Central memory CD8-positive, alpha-beta T cell (primary cell): ENCODE data around the gene PPP2R2C.
A peak's percentile ranks its signal among the peaks of the same experiment; 100 is the strongest.

Experiments
- ATAC-seq: fragments of 150-1000 bp; cut with Tn5 transposase; replicated peaks from 2 replicates; pipeline ENCODE4 v1.10.0; 2022; ENCODE audit warnings: mild to moderate bottlenecking, moderate FRiP score, moderate number of reproducible peaks; ENCODE audit not compliant: poor library complexity, severe bottlenecking; ENCODE audit errors: extremely low read depth
- DNase-seq, 2 donors: peaks; one replicate each; pipeline ENCODE4 v3.0.0; 2021; ENCODE audit warnings: low spot score in 2 of 2
- H3K27ac Mint-ChIP-seq: one replicate; pipeline ENCODE4 v1.8.0; 2022; ENCODE audit warnings: low read depth, mild to moderate bottlenecking, moderate library complexity, mixed read lengths
- H3K27me3 Mint-ChIP-seq: one replicate; pipeline ENCODE4 v1.8.0; 2022; ENCODE audit warnings: mixed read lengths
- H3K36me3 Mint-ChIP-seq: one replicate; pipeline ENCODE4 v1.8.0; 2022; ENCODE audit warnings: mild to moderate bottlenecking, moderate library complexity, mixed read lengths; ENCODE audit not compliant: insufficient read depth
- H3K4me1 Mint-ChIP-seq: one replicate; pipeline ENCODE4 v1.8.0; 2022; ENCODE audit warnings: mixed read lengths
- H3K4me3 Mint-ChIP-seq: one replicate; pipeline ENCODE4 v1.8.0; 2022; ENCODE audit warnings: mild to moderate bottlenecking, moderate library complexity, mixed read lengths
- H3K9me3 Mint-ChIP-seq: one replicate; pipeline ENCODE4 v1.8.0; 2022; ENCODE audit warnings: mixed read lengths

PPP2R2C gene

DNA sequence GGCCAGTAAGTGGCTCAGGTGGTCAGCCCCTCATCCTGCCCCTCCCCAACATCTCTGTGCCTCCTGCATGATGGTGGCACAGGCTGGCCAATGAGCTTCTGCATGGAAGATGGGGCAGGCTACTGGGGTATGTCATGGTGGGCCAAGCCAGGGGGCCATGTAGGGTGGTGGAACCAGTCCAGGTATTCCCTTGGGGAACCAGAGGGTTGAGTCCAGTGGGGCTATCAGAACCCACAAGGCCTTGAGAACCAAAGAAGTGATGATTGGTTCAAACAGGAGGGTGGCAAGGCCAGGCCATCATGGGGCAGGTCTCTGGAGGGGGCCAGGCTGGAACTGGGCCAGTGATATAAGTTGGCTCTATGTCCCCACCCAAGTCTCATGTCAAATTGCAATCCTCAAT lies 18.8 kb upstream of the PPP2R2C start:
- ATAC-seq: no peak
- no peaks in the 10 kb centered on the region for H3K4me1 Mint-ChIP-seq
- H3K36me3 Mint-ChIP-seq: no peaks in the 10 kb centered on the region
- peak in 1 of 2 donors; percentile 2 for DNase-seq
- no peak overlapping the region for H3K27ac Mint-ChIP-seq
- peaks cover 15% of the 10 kb centered on the region for H3K9me3 Mint-ChIP-seq
- peaks cover 85% of the 10 kb centered on the region for H3K27me3 Mint-ChIP-seq
- no peak overlapping the region for H3K4me3 Mint-ChIP-seq

DNA sequence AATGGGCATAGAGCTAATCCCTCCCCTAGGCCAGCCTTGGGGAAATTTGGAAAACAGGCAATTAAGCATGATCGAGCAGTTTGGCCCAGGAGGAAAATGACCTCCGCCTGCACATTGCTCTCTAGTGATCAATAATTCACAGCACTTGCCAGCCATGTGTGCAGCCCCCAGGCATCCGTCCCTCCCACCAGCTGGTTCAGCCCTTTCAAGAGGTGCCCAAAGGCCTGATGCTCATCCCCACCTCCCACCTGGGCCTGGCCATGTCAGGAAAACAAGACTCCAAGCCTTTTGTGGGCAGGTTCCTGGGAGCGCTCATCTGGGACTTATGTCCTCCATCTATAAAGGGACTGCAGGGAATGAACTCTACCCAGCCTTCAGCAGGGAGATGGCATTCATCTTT lies 17.5 kb upstream of the PPP2R2C start:
- DNase-seq (no peak), ATAC-seq (no peak)
- no peak overlapping the region for H3K4me3 Mint-ChIP-seq
- no peak overlapping the region for H3K27ac Mint-ChIP-seq
- no peaks in the 10 kb centered on the region for H3K4me1 Mint-ChIP-seq
- H3K27me3 Mint-ChIP-seq: peaks cover 95% of the 10 kb centered on the region
- no peaks in the 10 kb centered on the region for H3K36me3 Mint-ChIP-seq
- H3K9me3 Mint-ChIP-seq: peaks cover 21% of the 10 kb centered on the region

- H3K4me3 Mint-ChIP-seq: no peak overlapping the region
- H3K4me1 Mint-ChIP-seq: no peaks in the 10 kb centered on the region
- peaks cover 21% of the 10 kb centered on the region for H3K9me3 Mint-ChIP-seq
- DNase-seq: no peak
- H3K27me3 Mint-ChIP-seq: peaks cover 72% of the 10 kb centered on the region
- H3K36me3 Mint-ChIP-seq: no peaks in the 10 kb centered on the region
- H3K27ac Mint-ChIP-seq: no peak overlapping the region
- ATAC-seq: no peak
These were observed 15.1 kb upstream of the PPP2R2C start for GRCh38 chr4:6487466-6487865.

GRCh38 chr4:6480534-6481088 lies 8.2 kb upstream of the PPP2R2C start:
- no peak overlapping the region for H3K4me3 Mint-ChIP-seq
- peaks cover 53% of the 10 kb centered on the region for H3K27me3 Mint-ChIP-seq
- H3K36me3 Mint-ChIP-seq: peaks cover 2% of the 10 kb centered on the region
- DNase-seq (no peak), ATAC-seq (no peak)
- no peak overlapping the region for H3K27ac Mint-ChIP-seq
- no peaks in the 10 kb centered on the region for H3K4me1 Mint-ChIP-seq
- H3K9me3 Mint-ChIP-seq: peaks cover 1% of the 10 kb centered on the region

DNA sequence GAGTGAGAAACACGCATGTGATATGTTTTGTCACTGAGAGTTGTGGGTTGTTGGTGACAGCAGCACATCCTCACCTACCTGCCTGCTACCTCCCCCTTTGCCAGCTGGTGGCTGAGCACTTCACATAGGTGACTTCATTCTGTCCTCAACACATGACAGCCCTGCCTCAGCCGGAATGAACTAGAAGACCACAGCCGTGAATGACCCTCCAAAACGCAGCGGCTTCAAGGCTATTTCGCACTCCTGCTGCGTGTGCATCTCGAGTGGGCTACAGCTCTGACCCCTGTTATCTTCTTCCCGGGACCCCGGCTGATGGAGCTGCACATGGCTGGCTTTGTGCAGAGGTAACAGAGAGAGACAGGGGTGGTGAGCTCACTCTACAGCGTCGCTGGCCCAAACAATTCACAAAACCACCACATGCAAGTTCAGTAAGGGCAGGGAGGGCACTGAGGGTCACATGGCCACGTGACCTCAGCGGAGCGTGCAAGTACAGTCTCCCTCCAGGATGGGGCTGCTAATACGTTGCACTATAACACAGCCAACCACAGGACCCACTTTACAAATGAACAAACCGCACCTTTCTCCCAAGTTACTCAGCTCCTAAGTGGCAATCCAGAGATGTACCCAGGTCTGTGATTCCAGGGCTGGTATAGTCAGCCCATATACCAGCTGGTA lies 6.3 kb upstream of the PPP2R2C start:
- H3K9me3 Mint-ChIP-seq: no peaks in the 10 kb centered on the region
- no peak overlapping the region for H3K4me3 Mint-ChIP-seq
- H3K4me1 Mint-ChIP-seq: no peaks in the 10 kb centered on the region
- peaks cover 69% of the 10 kb centered on the region for H3K27me3 Mint-ChIP-seq
- H3K36me3 Mint-ChIP-seq: peaks cover 2% of the 10 kb centered on the region
- H3K27ac Mint-ChIP-seq: no peak overlapping the region
- ATAC-seq (no peak), DNase-seq (no peak)

DNA sequence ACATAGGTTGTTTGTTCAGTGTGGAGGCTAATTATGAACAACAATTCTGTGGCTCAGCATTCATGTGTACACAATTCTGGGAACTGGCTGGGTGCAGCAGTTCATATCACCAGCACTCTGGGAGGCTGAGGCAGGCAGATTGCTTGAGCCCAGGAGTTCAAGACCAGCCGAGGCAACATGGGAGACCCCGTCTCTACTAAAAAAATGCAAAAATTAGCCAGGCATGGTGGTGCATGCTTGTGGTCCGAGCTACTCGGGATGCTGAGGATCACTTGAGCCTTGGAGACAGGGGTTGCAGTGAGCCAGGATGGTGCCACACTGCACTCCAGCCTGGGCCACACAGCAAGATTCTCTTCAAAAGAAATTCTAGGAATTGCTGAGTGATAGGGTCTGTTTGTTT lies 4.5 kb upstream of the PPP2R2C start:
- Mint-ChIP-seq H3K27me3 (peaks cover 81% of the 10 kb centered on the region), H3K4me3 (no peak overlapping the region), H3K4me1 (no peaks in the 10 kb centered on the region), H3K27ac (no peak overlapping the region), H3K36me3 (peaks cover 4% of the 10 kb centered on the region), H3K9me3 (no peaks in the 10 kb centered on the region)
- ATAC-seq (no peak), DNase-seq (no peak)

- ATAC-seq (no peak), DNase-seq (no peak)
- Mint-ChIP-seq H3K27me3 (peaks cover 70% of the 10 kb centered on the region), H3K27ac (no peak overlapping the region), H3K4me1 (no peaks in the 10 kb centered on the region), H3K9me3 (no peaks in the 10 kb centered on the region), H3K4me3 (no peak overlapping the region), H3K36me3 (peaks cover 4% of the 10 kb centered on the region)
These were observed 3.1 kb upstream of the PPP2R2C start for GRCh38 chr4:6475492-6476020.

DNA sequence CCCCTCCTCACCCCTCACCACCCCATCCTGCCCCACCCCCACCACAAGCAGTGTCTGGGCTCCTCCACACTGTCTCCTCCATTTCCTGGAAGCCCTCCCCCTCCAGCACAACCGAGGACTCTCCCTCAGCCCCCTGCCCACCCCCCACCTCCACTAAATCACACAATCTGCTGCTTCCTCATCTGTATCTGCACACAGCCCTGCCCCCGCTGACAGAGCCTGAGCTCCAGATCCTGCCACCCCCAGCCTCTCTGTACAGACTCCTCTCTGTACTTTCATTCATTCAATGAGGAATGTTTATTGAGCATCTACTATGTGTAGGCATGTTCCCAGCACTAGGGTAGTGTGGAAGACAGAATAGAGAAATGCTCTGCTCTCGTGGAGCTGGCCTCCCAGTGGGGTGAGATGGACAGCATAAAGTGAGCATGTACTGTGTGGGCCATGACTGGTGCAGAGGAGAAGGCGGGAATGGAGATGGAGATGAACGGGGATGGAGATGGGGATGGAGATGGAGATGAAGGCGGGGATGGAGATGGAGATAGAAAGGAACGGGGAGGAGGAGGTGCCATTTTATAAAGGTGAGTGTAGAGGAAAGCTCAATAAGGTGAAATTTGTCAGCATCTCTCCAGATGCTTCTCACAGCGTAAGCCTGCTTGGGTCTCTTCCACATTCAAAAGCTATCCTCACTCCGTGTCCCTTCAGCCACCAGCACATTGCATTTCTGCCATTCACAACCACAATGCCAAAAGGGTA lies 2.5 kb upstream of the PPP2R2C start:
- Mint-ChIP-seq H3K4me3 (no peak overlapping the region), H3K9me3 (no peaks in the 10 kb centered on the region), H3K27me3 (peaks cover 69% of the 10 kb centered on the region), H3K27ac (no peak overlapping the region), H3K4me1 (no peaks in the 10 kb centered on the region), H3K36me3 (peaks cover 4% of the 10 kb centered on the region)
- DNase-seq (no peak), ATAC-seq (no peak)

- ATAC-seq (no peak), DNase-seq (no peak)
- Mint-ChIP-seq H3K27me3 (peaks cover 71% of the 10 kb centered on the region), H3K9me3 (no peaks in the 10 kb centered on the region), H3K27ac (no peak overlapping the region), H3K4me3 (no peak overlapping the region), H3K4me1 (no peaks in the 10 kb centered on the region), H3K36me3 (peaks cover 4% of the 10 kb centered on the region)
These were observed 1.7 kb upstream of the PPP2R2C start for GRCh38 chr4:6474053-6474568.

GRCh38 chr4:6473264-6474052 lies 1.0 kb upstream of the PPP2R2C start:
- H3K4me1 Mint-ChIP-seq: no peaks in the 10 kb centered on the region
- DNase-seq (no peak), ATAC-seq (no peak)
- H3K4me3 Mint-ChIP-seq: no peak overlapping the region
- no peaks in the 10 kb centered on the region for H3K9me3 Mint-ChIP-seq
- H3K36me3 Mint-ChIP-seq: peaks cover 4% of the 10 kb centered on the region
- H3K27ac Mint-ChIP-seq: no peak overlapping the region
- peaks cover 71% of the 10 kb centered on the region for H3K27me3 Mint-ChIP-seq

GRCh38 chr4:6472008-6472386 lies 417 bp downstream of the PPP2R2C start:
- no peak for DNase-seq
- H3K9me3 Mint-ChIP-seq: no peaks in the 10 kb centered on the region
- H3K27ac Mint-ChIP-seq: no peak overlapping the region

GRCh38 chr4:6471307-6472007 lies 957 bp downstream of the PPP2R2C start:
- Mint-ChIP-seq H3K27me3 (peaks cover 77% of the 10 kb centered on the region), H3K9me3 (no peaks in the 10 kb centered on the region), H3K36me3 (peaks cover 4% of the 10 kb centered on the region), H3K27ac (no peak overlapping the region), H3K4me1 (no peaks in the 10 kb centered on the region), H3K4me3 (peak overlapping the region; percentile 18)
- no peak for ATAC-seq
- DNase-seq: no peak

More at GRCh38 chr4:6472008-6472386, 417 bp downstream of the PPP2R2C start:
- Mint-ChIP-seq H3K36me3 (peaks cover 4% of the 10 kb centered on the region), H3K27me3 (peaks cover 75% of the 10 kb centered on the region), H3K4me1 (no peaks in the 10 kb centered on the region), H3K4me3 (no peak overlapping the region)
- no peak for ATAC-seq
